Fibroblast of skin of back (primary cell): ENCODE data around the gene AQP2.
"Not testable (repeated sequence)": the region's sequence is repeated elsewhere in the genome, so short reads cannot be mapped to it uniquely, and the experiment has no call there.

Experiments used
- DNase-seq: peaks from one replicate; pipeline ENCODE4 v3.0.0-alpha.2; 2013

AQP2 gene

GRCh38 chr12:49969651-49970429 lies 19.3 kb downstream of the AQP2 start:
- DNase-seq: no peak

- no peak for DNase-seq
Observed at GRCh38 chr12:49970658-49971057, 20.1 kb downstream of the AQP2 start.

GRCh38 chr12:49971141-49971540 lies 20.6 kb downstream of the AQP2 start:
- DNase-seq: no peak

- no peak for DNase-seq
Observed at GRCh38 chr12:49972129-49972528, 21.6 kb downstream of the AQP2 start.

- no peak for DNase-seq
Observed at GRCh38 chr12:49972641-49973360, 22.3 kb downstream of the AQP2 start, which contains the start of gene AQP6. TSS of gene AQP6 (plus strand) at chr12:49972947. CDS start at chr12:49973174, 227 bp downstream.

GRCh38 chr12:49973361-49973830 lies 22.9 kb downstream of the AQP2 start:
- no peak for DNase-seq

GRCh38 chr12:49974231-49974675 lies 23.7 kb downstream of the AQP2 start:
- peak; percentile 49 for DNase-seq

- no peak for DNase-seq
Observed at GRCh38 chr12:49974677-49975317, 24.3 kb downstream of the AQP2 start.

- no peak for DNase-seq
Observed at GRCh38 chr12:49975318-49975761, 24.8 kb downstream of the AQP2 start.

GRCh38 chr12:49976557-49976956 lies 26.0 kb downstream of the AQP2 start:
- DNase-seq: no peak

- DNase-seq: no peak
Observed at GRCh38 chr12:49978125-49978524, 27.6 kb downstream of the AQP2 start.

- DNase-seq: no peak
Observed at GRCh38 chr12:49979016-49979586, 28.6 kb downstream of the AQP2 start.

GRCh38 chr12:49979791-49980190 lies 29.3 kb downstream of the AQP2 start:
- DNase-seq: no peak

- DNase-seq: no peak
Observed at GRCh38 chr12:49980501-49981349, 30.2 kb downstream of the AQP2 start.

GRCh38 chr12:49982246-49983087 lies 31.9 kb downstream of the AQP2 start:
- DNase-seq: no peak

GRCh38 chr12:49983892-49984291 lies 33.4 kb downstream of the AQP2 start:
- peak; percentile 88 for DNase-seq

- DNase-seq: no peak
Observed at GRCh38 chr12:49984476-49985359, 34.2 kb downstream of the AQP2 start.

- no peak for DNase-seq
Observed at GRCh38 chr12:49985981-49986380, 35.4 kb downstream of the AQP2 start.

GRCh38 chr12:49986476-49986875 lies 35.9 kb downstream of the AQP2 start:
- DNase-seq: not testable (repeated sequence)
